HG02798 (cell line): ENCODE results near the gene TMC3.

Experiments
- ATAC-seq: cut with Tn5 transposase; IDR thresholded peaks from one replicate; pipeline ENCODE4 v1.9.1; 2021; ENCODE audit warnings: mild to moderate bottlenecking; ENCODE audit not compliant: unreplicated experiment, poor library complexity

TMC3 gene

DNA sequence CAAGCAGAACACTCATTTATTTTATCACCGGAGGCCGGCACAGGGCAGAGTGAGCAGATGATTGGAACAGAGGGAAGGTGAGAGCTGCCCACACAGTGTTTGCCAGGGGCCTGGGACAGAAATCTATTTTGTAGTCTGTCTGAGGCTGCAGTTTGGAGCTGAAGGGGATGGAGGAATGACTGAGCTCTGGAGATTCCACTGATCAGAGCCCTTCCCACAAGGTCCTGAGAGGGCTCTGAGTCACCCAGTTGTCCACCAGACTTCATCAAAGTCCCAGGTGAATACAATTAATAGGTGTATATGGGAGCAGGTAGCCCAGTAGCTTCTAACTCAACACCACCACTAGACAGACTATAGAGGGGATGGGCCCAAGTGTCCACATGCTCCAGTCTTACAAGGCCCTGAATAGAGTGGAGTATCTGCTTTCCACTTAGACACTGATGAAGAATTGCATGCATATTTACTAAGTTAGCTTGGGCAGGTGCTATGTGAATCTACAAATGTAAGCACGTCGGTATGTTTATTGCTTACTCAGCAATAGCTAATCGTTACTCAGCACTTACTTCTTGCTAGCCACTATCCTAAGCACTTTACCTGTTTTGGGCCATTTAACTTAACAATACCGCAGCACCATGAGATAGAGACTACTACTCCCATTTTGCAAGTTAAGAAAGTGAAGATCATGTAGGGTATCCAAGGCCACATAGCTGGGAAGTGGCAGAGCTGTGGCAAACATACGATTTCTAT is 47.4 kb downstream of the TMC3 start:
- ATAC-seq = no peak

DNA sequence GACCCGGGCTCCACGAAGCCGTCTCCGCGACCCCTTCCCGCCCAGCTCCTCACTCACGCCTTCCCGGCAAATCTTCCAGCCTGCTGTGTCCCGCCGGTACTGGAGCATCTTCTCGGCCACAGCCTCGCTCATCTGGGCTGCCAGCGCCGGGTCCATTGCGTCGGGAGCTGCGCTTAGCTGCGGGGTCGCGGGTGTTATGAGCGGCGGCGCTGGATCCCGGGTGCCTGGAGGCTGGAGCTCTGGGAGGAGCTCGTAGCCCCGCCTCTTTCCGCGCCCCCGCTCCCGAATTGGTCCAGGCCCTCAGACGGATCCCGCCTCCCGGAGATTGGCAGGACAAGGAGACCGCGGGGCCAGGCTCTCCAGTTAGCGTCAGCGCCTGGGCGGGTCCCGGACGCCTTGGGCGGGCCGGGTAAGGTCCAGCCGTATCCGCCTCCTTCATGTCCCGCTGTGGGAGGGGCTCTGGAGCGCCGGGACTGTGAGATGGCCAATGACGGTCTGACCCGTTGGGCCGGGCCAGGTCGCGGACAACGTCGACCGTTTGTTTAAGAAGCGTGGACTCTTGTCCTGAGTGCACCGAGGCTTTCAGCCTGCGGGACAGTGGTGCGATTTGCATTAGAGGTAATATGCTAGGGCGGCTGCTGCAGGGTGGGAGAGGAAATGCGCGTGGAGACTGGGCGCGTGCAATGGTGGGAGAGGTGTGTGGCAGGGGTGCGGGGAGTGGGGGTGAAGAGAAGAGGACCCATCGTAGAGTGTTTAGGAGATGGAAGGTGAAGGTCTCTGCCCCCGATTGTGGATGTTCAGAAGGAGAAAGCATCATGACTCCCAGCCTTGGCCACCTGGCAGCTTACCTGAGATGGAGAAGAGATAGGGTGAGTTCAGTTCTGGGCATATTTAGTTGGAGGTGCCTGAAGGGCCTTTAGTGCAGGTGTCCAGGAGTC is 49.8 kb downstream of the TMC3 start, which contains the start of gene STARD5:
Gene STARD5, minus strand, starts transcription at position 198 of the 938 bp plus-strand sequence. Its CDS starts 42 bp downstream, at position 156.
- peak; percentile 100 for ATAC-seq

DNA sequence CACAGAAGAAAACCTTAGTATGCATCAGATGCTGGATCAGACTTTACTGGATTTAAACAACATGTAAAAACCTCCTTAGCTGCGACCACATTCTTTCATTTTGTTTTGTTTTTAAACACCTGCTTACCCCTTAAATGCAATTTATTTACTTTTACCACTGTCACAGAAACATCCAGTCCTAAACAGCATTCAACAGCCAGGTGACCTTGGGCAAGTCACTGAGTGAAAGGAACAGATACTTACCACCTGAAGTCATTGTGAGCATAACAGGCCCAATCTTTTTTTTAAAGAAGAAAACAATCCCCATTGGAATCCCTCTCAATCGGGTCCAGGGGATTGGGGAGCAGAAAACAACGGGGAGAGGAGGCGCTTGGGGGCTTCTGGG is 50.5 kb downstream of the TMC3 start:
- no peak for ATAC-seq

DNA sequence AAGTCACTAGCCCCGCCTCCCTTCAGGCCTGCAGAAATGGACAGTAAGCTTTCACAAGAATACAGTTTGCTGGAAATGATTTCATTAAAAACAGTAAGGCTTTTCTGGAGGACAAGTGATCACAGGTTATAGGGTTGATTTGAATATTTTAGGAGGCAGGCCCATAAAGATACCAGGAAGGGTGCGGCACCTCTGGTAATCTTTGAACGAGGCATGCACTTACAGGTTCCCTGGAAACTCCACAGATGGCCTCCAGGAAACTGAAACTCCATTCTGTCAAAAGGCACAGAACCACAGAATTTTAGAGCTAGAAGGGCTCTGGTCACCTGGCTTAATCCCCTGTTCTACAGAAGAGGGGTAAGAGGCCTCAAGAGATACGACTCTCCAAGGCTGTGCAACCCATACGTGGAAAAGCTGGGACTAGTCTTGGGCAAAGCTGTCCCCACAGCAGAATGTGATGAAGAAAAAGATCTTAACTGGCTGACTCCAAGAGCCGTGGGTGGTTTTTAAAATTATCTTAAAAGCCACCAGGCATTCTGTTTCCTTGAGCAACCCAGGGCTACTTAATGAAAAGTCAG is 51.2 kb downstream of the TMC3 start:
- ATAC-seq = no peak

DNA sequence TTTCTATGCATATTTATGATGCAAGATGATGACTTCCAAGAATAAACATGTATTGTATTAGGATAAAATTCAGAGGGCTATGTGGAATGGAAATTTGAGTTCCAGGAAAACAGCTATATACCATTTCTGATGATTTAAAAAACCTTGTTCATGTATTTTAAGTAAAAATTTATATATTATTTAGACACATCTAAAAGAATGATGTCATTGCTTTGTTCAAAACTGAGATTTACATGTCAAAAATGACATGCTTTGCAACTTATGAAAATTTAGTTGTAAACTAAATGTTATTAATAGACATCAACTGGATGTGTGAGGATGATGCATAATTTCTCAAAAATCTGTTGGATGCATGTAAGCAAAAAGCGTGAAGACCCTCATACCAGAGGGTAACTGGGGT is 52.3 kb downstream of the TMC3 start:
- no peak for ATAC-seq

DNA sequence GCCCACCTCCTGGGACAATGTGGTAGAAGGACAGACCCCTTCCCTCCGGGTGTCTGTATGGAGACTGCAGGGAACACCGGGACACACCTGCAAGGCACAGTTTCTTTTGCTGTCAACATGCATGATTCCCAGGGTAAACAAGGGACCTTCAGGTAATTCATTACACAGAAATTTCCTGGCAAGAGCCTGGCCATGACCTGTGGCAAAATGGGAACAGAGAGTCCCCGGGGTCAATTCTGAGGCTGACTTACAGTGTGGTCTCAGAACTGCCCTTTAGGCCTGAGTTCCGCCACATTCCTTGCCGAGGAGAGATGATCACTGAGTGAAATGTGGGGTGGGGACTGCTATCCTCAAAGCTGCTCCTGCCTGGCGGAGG is 56.4 kb downstream of the TMC3 start:
- no peak for ATAC-seq

DNA sequence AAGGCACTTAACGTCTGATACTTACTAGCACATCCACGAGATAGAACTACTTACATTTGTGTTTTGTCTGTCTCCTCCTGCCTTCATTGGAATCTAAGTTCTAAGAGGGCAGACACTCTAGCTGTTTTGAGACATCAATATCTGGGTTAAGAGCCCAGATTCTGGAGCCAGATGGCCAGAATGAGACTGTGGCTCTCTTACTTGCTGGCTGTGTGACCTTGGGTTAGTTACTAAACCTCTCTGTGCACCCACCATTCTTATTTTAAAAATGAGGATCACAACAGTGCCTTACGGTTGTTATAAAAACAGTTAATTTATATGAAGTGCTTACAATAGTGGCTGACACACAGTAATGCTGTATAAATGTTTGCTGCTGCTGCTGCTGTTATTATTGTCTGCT is 57.7 kb downstream of the TMC3 start:
- ATAC-seq = no peak

DNA sequence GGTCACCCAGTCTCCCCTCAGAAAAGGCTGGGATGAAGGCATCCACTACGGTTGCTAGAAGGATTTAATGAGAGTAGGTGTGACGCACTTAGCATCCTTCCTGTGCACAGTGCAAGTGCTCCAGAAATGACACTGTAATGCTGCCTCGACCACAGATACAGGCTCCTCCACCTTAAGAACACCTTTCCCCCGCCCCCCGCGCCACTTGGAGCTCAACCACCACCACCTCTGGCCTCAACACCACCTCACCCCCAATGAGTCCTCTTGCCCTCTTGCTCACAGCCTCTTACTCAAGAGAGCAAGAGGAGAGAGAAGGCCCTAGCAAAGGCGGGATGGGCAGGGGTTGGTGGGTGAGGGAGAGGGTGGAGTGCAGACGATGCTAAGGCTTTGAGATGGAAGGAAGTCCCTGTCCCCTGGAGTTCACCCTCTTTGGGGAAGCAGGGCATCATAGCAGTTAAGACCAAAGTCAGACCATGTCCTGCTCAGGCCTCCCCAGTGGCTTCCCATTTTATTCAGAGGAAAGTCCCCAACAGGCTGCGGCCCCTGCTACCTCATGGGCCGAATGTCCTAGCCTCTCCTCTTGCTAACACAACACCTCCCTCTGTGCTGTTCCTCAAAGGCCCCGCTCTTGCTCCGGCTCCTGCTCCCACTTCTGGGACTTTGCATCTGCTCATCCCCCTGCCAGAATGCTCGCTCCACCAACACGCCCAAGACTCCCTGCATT is 58.4 kb downstream of the TMC3 start:
- ATAC-seq = no peak

DNA sequence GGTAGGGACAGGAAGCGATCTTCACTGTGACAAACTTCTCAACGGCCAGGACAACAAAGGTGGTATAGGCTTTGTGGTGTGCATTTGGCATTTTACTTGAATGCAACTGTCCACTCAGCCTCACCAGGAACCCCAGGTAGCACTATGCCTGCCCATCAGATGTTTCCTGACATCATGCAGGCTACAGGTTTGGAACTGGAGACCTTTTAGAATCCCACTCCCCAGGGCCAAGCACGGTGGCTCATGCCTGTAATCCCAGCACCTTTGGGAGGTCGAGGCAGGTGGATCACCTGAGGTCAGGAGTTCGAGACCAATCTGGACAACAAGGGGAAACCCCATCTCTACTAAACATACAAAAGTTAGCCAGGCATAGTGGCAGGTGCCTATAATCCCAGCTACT is 59.6 kb downstream of the TMC3 start:
- no peak for ATAC-seq

DNA sequence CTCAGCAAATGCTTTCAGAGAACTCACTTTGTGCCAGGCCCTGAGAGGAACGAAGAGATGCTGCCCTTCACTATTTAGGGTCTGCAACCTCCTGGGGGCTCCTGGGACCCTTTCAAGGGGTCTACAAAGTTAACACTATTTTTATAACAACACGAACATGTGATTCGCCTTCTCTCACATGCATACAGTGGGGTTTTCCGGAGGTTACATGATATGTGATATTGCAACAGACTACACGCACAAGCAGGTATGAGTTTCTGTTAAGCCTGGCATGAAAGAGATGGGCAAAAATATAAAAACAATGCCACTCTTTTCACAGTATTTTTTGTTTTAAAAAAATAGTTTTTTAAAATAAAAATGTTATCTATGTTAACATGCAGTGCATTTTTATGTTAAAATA is 60.3 kb downstream of the TMC3 start:
- no peak for ATAC-seq

DNA sequence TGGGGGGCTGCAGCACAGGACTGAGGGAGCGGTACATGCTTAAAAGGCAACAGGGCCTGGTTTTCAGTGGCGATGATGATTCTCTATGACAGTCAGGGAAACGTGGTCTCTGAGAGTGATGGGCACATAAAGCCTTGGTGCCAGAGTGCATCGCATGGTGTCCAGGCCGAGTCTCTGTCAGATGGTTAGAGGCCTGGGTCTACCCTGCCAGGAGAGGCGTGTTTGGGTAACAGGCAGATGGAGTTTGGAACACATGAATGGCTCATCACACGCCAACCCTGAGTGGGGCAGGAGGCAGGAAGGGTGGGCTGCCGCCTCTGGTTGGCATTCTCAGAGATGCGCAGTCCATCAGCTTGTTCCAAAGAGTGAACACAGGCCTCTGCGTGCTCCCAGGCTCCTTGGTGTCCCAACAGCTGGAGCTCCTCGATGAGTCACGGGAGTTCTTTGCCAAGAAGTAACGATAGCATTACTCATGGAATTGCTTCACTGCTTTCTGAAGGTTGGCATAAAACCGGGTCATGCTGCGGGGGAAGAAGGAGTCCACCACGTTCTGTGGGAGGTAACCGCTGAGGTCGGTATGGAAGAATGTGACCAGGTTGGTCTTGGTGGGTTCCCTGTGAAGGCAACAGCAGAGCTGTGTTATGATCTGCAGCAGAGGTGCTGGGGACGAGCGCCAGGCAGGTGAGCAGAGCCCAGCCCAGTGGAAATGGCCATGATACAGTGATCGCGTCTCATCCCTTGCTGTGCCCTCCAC is 61.0 kb downstream of the TMC3 start:
- ATAC-seq = no peak

DNA sequence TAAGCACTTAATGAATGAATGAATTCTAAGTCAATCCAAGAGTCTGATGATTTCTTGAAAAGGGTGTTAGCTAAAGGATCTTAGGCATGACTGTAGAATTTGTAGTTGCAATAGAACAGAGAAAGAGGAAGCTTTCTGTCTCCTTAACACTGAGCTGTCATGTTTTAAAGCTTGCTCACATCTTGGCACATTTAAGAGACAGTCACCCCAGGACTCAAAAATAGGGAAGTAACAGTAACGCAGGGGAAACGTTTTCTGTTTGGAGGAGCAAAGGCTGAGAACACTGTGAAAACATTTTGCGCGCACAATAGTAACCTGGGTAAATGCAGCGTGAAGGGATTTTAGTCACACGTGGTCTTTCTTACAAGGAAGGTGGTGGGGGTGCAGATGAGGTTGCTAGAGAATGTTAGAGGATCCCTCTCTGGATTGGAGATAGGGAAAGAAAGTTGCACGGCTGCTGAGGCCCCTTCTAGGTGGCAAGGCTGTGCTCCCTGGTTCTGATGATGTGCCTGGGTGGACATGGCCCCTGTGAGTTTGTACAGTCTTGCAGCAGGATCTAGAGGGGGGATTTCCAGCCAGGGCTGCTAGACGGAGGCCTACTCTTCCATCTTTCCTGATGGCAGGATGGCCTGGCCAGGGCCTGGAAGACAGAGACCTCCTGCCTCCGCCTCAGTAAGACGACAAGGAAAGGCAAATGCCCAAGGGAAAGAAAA is 62.1 kb downstream of the TMC3 start:
- no peak for ATAC-seq

DNA sequence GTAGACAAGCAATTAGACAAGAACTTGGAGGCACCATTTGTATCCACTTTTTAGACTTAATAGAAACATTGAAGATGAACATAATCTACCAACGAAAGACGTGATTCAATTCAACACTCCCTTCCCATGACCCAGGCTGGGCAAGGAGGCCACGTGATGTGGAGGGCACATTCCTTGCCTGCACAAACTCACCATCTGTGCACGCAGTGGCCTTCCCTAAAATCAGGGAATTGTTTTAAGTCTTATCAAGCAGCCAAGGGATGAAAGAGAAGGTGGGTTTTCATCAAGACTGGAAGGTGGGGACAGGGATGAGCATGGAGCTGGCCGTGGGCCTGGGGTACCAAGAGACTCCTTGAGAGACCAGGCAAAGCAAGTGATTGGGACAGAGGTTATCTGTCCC is 63.5 kb downstream of the TMC3 start:
- ATAC-seq = no peak

DNA sequence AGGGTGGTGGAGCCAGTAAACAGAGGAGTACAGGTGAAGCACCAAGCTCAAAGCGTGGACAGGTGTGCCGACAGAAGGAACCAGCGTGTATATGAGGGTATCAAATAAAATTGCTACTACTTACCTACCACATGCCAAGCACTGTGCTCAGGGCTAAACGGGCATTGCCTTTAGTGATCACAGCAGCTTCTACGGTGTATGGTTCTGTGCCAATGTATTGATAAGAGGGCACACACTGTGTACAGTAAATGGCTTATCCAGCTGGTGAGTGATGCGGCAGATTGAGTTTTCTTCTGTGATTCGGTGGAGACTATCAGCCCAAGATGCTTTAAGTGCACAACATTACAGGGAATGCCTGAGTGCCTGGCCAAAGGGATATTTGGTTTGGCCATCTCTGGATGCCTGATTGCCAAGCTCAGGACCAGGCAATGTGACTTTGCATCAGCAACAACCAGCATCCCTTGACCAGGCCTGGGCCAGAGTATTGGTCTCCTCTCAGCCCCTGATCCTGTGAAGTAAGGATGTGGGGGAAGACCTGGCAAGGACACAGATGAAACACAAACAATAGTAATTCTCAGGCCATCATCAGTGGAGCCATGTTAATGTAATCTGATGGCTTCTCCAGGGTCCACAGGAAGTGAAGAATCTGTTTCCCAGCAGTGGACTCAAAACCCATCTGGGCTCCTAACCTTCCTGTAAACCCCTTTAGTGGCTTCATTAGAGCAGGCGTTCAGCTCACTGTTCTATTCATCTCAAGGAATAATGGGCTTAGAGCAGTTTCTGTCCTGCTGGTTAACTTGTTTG is 64.2 kb downstream of the TMC3 start:
- no peak for ATAC-seq

DNA sequence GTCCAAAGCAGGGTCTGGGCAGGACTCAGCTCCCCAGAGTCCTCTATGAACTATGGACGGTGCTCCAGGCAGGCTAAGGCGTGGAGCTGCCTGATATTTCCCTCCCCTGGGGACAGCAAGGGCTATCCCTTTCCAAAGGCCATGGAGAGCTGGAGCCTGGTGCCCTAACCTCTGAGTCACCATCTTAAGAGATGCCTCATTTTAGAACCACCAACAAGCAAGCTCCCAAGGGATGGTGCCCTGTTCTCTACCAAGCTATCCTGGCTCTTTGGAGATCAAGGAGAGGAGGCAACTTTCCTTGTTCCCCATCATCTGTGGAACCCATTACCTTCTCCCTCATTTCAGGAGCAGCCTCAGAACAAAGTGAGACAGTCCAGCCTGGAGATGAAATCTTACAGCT is 65.8 kb downstream of the TMC3 start:
- no peak for ATAC-seq

DNA sequence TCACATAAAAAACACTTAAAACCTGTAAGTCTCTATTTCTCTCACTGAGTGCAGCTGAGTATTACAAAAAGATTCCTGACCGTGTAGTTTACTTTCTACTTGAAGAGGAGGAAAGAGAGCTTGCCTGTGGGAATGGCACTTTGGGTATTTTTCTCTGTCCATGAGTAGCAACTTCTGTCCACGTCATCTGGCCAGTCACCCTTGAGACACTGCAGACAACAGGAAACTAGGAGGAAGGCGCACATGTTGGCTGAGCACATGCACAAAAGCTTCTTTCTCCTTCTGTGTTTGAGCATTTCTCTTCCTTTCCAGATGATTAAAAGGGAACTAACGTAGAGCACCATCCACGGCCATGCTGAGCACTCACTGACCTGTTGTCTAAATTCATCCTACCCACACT is 69.8 kb downstream of the TMC3 start:
- ATAC-seq = no peak

DNA sequence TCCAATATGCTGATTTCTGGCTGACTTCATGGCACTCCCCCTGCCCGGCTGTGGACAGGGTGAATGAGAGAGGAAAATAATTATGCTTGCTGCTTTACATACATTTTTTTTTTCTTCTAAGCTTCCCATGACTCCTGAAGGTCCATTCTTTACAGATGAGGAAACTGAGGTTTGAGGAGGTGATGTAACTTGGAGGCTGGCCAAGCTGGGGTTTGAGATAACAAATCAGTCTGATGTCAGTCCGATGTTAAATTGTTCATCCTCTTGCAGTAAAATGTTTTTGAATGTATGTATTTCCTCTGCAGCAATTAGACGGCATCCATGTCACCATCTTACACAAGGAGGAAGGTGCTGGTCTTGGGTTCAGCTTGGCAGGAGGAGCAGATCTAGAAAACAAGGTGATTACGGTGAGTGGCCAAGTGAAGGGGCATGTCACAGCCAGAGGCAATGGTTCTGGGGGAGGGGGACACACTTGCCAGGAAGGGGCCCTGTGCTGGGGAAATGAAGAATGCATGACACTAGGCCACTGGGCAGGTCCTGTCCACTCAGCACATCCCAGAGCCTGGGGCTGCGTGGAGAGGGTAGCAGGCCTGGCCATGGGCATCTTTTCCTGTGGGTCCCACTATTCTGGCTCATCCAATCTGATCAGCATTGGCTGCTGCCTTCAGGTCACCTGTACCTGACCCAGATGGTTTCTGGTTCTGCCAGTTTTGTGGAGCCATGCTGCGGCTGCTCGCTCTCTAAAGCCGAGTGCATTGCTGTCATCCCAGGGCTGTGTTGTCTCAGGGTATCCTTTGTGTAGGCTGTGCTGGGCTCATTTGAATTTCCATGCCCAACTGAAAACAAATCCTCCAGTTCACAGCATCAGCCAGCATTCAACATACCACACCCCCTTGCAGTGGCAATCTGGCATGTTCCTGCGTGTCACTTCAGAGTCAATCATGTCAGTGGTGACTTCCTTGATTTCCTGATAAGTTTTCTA is 70.5 kb downstream of the TMC3 start:
- ATAC-seq = no peak
